HL-60 (cell line): ENCODE measurements around the gene LRRC74A.

Source experiments
- GABPA ChIP-seq: IDR thresholded peaks from 2 replicates; pipeline ENCODE4 v1.6.1; 2012; ENCODE audit warnings: low read depth
- POLR2AphosphoS5 ChIP-seq: IDR thresholded peaks from 2 replicates; pipeline ENCODE4 v1.6.1; 2012; ENCODE audit warnings: low read depth
- SPI1 ChIP-seq: IDR thresholded peaks from 2 replicates; pipeline ENCODE4 v1.6.1; 2012; ENCODE audit warnings: low read depth, mild to moderate bottlenecking, borderline replicate concordance
- TF ChIP-seq, protein P1 (sequence below): IDR thresholded peaks from one replicate; pipeline ENCODE4 v1.5.1; 2011; ENCODE audit warnings: low read length, control low read depth, inconsistent platforms; ENCODE audit not compliant: insufficient read depth
- TF ChIP-seq, protein P2 (sequence below): IDR thresholded peaks from 2 replicates; pipeline ENCODE4 v1.6.1; 2012; ENCODE audit warnings: low read depth; ENCODE audit not compliant: insufficient replicate concordance

DNA sequence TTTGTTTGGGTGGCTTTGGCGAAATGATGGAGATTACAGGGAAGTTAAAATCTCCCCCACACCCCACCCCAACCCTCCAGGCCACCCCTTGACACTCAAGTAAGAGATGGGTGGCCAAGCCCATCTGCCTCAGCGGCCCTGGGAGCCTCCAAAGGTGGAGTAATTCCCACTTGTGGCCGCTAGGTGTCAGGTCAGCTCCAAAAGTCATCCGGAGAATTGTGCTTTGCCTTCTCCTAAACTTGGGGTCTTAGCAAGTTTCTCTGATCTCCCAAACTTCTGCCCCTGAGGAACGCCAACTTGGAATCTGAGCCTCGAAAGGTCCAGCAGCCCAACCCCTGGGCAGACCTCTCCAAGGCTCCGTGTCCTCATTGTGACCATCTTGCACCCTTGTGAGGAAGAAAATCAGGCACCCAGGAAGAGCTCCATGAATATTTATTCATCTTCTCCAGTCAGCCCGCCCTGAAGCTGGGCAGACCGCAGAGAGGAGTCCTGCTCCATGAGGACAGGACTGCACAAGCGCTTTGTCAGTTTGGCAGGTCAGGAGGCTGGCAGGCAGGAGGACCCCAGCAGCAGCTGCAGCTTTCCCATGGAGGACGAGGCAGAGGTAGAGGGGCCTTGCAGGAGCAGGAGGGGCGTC is 46.7 kb downstream of the LRRC74A start:
- TF ChIP-seq, protein P1, sequence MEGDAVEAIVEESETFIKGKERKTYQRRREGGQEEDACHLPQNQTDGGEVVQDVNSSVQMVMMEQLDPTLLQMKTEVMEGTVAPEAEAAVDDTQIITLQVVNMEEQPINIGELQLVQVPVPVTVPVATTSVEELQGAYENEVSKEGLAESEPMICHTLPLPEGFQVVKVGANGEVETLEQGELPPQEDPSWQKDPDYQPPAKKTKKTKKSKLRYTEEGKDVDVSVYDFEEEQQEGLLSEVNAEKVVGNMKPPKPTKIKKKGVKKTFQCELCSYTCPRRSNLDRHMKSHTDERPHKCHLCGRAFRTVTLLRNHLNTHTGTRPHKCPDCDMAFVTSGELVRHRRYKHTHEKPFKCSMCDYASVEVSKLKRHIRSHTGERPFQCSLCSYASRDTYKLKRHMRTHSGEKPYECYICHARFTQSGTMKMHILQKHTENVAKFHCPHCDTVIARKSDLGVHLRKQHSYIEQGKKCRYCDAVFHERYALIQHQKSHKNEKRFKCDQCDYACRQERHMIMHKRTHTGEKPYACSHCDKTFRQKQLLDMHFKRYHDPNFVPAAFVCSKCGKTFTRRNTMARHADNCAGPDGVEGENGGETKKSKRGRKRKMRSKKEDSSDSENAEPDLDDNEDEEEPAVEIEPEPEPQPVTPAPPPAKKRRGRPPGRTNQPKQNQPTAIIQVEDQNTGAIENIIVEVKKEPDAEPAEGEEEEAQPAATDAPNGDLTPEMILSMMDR, result peak; percentile 26
- TF ChIP-seq, protein P2, sequence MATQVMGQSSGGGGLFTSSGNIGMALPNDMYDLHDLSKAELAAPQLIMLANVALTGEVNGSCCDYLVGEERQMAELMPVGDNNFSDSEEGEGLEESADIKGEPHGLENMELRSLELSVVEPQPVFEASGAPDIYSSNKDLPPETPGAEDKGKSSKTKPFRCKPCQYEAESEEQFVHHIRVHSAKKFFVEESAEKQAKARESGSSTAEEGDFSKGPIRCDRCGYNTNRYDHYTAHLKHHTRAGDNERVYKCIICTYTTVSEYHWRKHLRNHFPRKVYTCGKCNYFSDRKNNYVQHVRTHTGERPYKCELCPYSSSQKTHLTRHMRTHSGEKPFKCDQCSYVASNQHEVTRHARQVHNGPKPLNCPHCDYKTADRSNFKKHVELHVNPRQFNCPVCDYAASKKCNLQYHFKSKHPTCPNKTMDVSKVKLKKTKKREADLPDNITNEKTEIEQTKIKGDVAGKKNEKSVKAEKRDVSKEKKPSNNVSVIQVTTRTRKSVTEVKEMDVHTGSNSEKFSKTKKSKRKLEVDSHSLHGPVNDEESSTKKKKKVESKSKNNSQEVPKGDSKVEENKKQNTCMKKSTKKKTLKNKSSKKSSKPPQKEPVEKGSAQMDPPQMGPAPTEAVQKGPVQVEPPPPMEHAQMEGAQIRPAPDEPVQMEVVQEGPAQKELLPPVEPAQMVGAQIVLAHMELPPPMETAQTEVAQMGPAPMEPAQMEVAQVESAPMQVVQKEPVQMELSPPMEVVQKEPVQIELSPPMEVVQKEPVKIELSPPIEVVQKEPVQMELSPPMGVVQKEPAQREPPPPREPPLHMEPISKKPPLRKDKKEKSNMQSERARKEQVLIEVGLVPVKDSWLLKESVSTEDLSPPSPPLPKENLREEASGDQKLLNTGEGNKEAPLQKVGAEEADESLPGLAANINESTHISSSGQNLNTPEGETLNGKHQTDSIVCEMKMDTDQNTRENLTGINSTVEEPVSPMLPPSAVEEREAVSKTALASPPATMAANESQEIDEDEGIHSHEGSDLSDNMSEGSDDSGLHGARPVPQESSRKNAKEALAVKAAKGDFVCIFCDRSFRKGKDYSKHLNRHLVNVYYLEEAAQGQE, result no peak
- no peak for TF ChIP-seq POLR2AphosphoS5
- no peak for TF ChIP-seq SPI1
- no peak for TF ChIP-seq GABPA
